H1 (cell line): Measurements from ENCODE around the gene CFAP54. TPM values are rescaled to one million over a fixed set of nuclear protein-coding genes. Genes with fewer than 3 reads are reported as not detected.

Experiments used
- CTCF ChIA-PET: fragments of 300-600 bp; sonication (Branson Sonifier 250); formaldehyde crosslinking; loops from one replicate; lab custom pipeline; 2021; ENCODE audit not compliant: partially characterized antibody; lab: Charles Lee
- POLR2A ChIA-PET: fragments of 300-600 bp; sonication (Branson Sonifier 250); formaldehyde crosslinking; loops from one replicate; lab custom pipeline; 2021; ENCODE audit warnings: inconsistent platforms; ENCODE audit not compliant: partially characterized antibody; lab: Charles Lee
- DNase-seq, 2 experiments: peaks; one replicate each; pipeline versions ENCODE4 v3.0.0 to v3.0.0-alpha.2; 2010 to 2022; ENCODE audit warnings: low spot score in 2 of 2, low read depth in 1 of 2, mixed read lengths in 1 of 2
- FAIRE-seq: peaks from 2 replicates; lab custom pipeline; 2011; peaks lifted over from hg19 to GRCh38; lab: Jason Lieb, UNC
- H2AFZ ChIP-seq: 2 replicates; pipeline ENCODE4 v1.8.1; 2012; ENCODE audit warnings: low read length, inconsistent platforms
- H2AK5ac ChIP-seq: 2 replicates; pipeline ENCODE4 v1.6.1; 2013; ENCODE audit warnings: low read depth, low read length
- H2BK120ac ChIP-seq: replicated peaks from 2 replicates; pipeline ENCODE3; 2013; ENCODE audit warnings: low read depth, low read length, inconsistent platforms
- H2BK12ac ChIP-seq: 2 replicates; pipeline ENCODE4 v1.6.1; 2013; ENCODE audit warnings: low read depth, low read length
- H2BK15ac ChIP-seq: 2 replicates; pipeline ENCODE4 v1.6.1; 2013; ENCODE audit warnings: low read length
- H2BK20ac ChIP-seq: 2 replicates; pipeline ENCODE4 v1.6.1; 2013; ENCODE audit warnings: low read length
- H2BK5ac ChIP-seq: 2 replicates; pipeline ENCODE4 v1.6.1; 2013; ENCODE audit warnings: low read depth, low read length
- H3K14ac ChIP-seq: 2 replicates; pipeline ENCODE4 v1.6.1; 2013; ENCODE audit warnings: inconsistent platforms; ENCODE audit not compliant: insufficient read length
- H3K18ac ChIP-seq: 2 replicates; pipeline ENCODE4 v1.6.1; 2013; ENCODE audit warnings: low read length; ENCODE audit errors: extremely low read depth
- H3K23ac ChIP-seq: 2 replicates; pipeline ENCODE4 v1.6.1; 2013; ENCODE audit warnings: inconsistent platforms; ENCODE audit not compliant: insufficient read length
- H3K23me2 ChIP-seq: 2 replicates; pipeline ENCODE4 v1.6.1; 2013; ENCODE audit warnings: low read depth, low read length
- H3K27ac ChIP-seq: 2 replicates; pipeline ENCODE4 v1.6.1; 2011; ENCODE audit warnings: low read depth, low read length, inconsistent platforms
- H3K27me3 ChIP-seq, 4 experiments: replicated peaks in 1 of 4; 1 replicate in 1 of 4; 2 replicates in 3 of 4; pipeline versions ENCODE4 v1.6.1 to v1.8.1; 2011 to 2013; ENCODE audit warnings: low read length in 3 of 4, mild to moderate bottlenecking in 3 of 4, inconsistent platforms in 2 of 4, mixed read lengths in 2 of 4, moderate library complexity in 1 of 4; ENCODE audit not compliant: control insufficient read depth in 3 of 4, insufficient read depth in 3 of 4; ENCODE audit errors: extremely low read depth in 1 of 4
- H3K36me3 ChIP-seq, 4 experiments: 2 replicates each; pipeline versions ENCODE4 v1.6.1 to v1.8.1; 2011 to 2013; ENCODE audit warnings: mild to moderate bottlenecking in 4 of 4, low read length in 3 of 4, moderate library complexity in 2 of 4, control low read depth in 1 of 4, inconsistent platforms in 1 of 4; ENCODE audit not compliant: insufficient read depth in 4 of 4, control insufficient read depth in 2 of 4
- H3K4ac ChIP-seq: replicated peaks from 2 replicates; pipeline ENCODE3; 2013; ENCODE audit warnings: low read length, low read depth, mixed read lengths, inconsistent platforms; ENCODE audit not compliant: insufficient read length
- H3K4me1 ChIP-seq, 4 experiments: replicated peaks in 1 of 4; 1 replicate in 1 of 4; 2 replicates in 3 of 4; pipeline versions ENCODE4 v1.6.1 to v1.8.1; 2011 to 2013; ENCODE audit warnings: low read length in 3 of 4, inconsistent platforms in 2 of 4, mixed read lengths in 1 of 4; ENCODE audit not compliant: insufficient read depth in 4 of 4, control insufficient read depth in 3 of 4
- H3K4me2 ChIP-seq, 2 experiments: 2 replicates each; pipeline versions ENCODE4 v1.6.1 to v1.8.1; 2011 to 2013; ENCODE audit warnings: low read depth in 2 of 2, low read length in 2 of 2, control low read depth in 1 of 2, inconsistent platforms in 1 of 2, mild to moderate bottlenecking in 1 of 2; ENCODE audit not compliant: insufficient read depth in 1 of 2
- H3K4me3 ChIP-seq, 4 experiments: fragments of 200-600, 300-600 bp in 1 of 4; sonication (generic), shearing (Covaris generic), sonication (Bioruptor Twin) in 1 of 4; 2 replicates each; pipeline versions ENCODE4 v1.5.1 to v1.8.1; 2011 to 2016; ENCODE audit warnings: low read length in 4 of 4, low read depth in 3 of 4, control low read depth in 2 of 4, inconsistent platforms in 2 of 4, mild to moderate bottlenecking in 2 of 4, mixed read lengths in 1 of 4, moderate library complexity in 1 of 4; ENCODE audit not compliant: insufficient read depth in 2 of 4; ENCODE audit errors: extremely low read depth in 1 of 4
- H3K56ac ChIP-seq: replicated peaks from 2 replicates; pipeline ENCODE3; 2013; ENCODE audit warnings: low read depth, mild to moderate bottlenecking, mixed read lengths, low read length, inconsistent platforms; ENCODE audit not compliant: insufficient read length
- H3K79me1 ChIP-seq: 2 replicates; pipeline ENCODE4 v1.6.1; 2013; ENCODE audit warnings: low read depth, low read length, control low read depth
- H3K79me2 ChIP-seq, 2 experiments: 2 replicates each; pipeline versions ENCODE4 v1.6.1 to v1.8.1; 2012 to 2013; ENCODE audit warnings: low read length in 2 of 2, mild to moderate bottlenecking in 2 of 2, inconsistent platforms in 1 of 2; ENCODE audit not compliant: insufficient read depth in 2 of 2, control insufficient read depth in 1 of 2
- H3K9ac ChIP-seq, 4 experiments: replicated peaks in 1 of 4; 1 replicate in 1 of 4; 2 replicates in 3 of 4; pipeline versions ENCODE4 v1.6.1 to v1.8.1; 2011 to 2013; ENCODE audit warnings: low read depth in 3 of 4, low read length in 3 of 4, control low read depth in 2 of 4, mild to moderate bottlenecking in 2 of 4, moderate library complexity in 2 of 4, inconsistent platforms in 1 of 4; ENCODE audit errors: extremely low read depth in 1 of 4
- H3K9me3 ChIP-seq, 2 experiments: 2 replicates each; pipeline versions ENCODE4 v1.6.1 to v1.8.1; 2012 to 2013; ENCODE audit warnings: mild to moderate bottlenecking in 2 of 2, moderate library complexity in 2 of 2, control low read depth in 1 of 2, inconsistent platforms in 1 of 2, low read depth in 1 of 2, low read length in 1 of 2, mixed read lengths in 1 of 2; ENCODE audit not compliant: insufficient read depth in 2 of 2
- H4K20me1 ChIP-seq, 2 experiments: replicated peaks in 1 of 2; 2 replicates each; pipeline versions ENCODE3 to v1.8.1; 2011 to 2013; ENCODE audit warnings: inconsistent platforms in 2 of 2, low read length in 2 of 2, mild to moderate bottlenecking in 1 of 2; ENCODE audit not compliant: insufficient read depth in 2 of 2, control insufficient read depth in 1 of 2
- H4K5ac ChIP-seq: 2 replicates; pipeline ENCODE4 v1.6.1; 2013; ENCODE audit warnings: low read length, low read depth, mixed read lengths, inconsistent platforms; ENCODE audit not compliant: insufficient read length
- H4K8ac ChIP-seq: 2 replicates; pipeline ENCODE4 v1.8.0; 2013; ENCODE audit warnings: mild to moderate bottlenecking, moderate library complexity, low read length, inconsistent platforms; ENCODE audit not compliant: insufficient read depth; ENCODE audit errors: extremely low read depth
- H4K91ac ChIP-seq: replicated peaks from 2 replicates; pipeline ENCODE3; 2013; ENCODE audit warnings: low read length, mixed read lengths, inconsistent platforms; ENCODE audit not compliant: insufficient read length
- MAFK ChIP-seq: IDR thresholded peaks from 2 replicates; pipeline ENCODE4 v1.6.1; 2012; ENCODE audit warnings: low read depth, mild to moderate bottlenecking, improper control_type of control experiment, low read length
- WGBS, 2 experiments: shearing (Covaris generic) in 1 of 2; methylation state at CpG; one replicate each; pipeline versions ENCODE4 v1.1.6 to v1.1.7; 2013 to 2015; ENCODE audit warnings: low lambda C conversion rate in 2 of 2, mixed read lengths in 2 of 2, inconsistent platforms in 1 of 2, low coverage in 1 of 2, missing lambda C conversion rate in 1 of 2; ENCODE audit not compliant: insufficient replicate concordance in 2 of 2, insufficient coverage in 1 of 2, insufficient read length in 1 of 2; ENCODE audit errors: extremely low coverage in 1 of 2, missing lambda C conversion rate in 1 of 2; 5-methylcytosine and 5-hydroxymethylcytosine counted together
- polyA plus RNA-seq, 7 experiments: library from polyadenylated mRNA; depleted of rRNA in 3 of 7; stranded (reverse) in 5 of 7; unstranded in 2 of 7; fragments of >200 nt in 5 of 7; fragments of 200-250 nt in 2 of 7; gene quantifications; 1 replicate in 5 of 7; 2 replicates in 1 of 7; 4 replicates in 1 of 7; pipeline versions ENCODE4 v1.2.1 to v1.2.3, GENCODE V29; 2011 to 2013; ENCODE audit warnings: missing spikeins in 2 of 7, mixed read lengths in 2 of 7
- total RNA-seq: library from RNA; stranded (reverse); fragmentation: NEBNext Ultra II Directional; extraction: Animal tissue kit (Norgen Biotek cat#: 25700); gene quantifications from 2 replicates; pipeline ENCODE4 v1.2.1, GENCODE V29; 2021

Gene CFAP54
- total and polyA plus RNA-seq, 2 of the 8 experiments (the other 6 are each of a cell fraction or from before 2014, with no cell fraction given) = 0.17 to 0.33 TPM

DNA sequence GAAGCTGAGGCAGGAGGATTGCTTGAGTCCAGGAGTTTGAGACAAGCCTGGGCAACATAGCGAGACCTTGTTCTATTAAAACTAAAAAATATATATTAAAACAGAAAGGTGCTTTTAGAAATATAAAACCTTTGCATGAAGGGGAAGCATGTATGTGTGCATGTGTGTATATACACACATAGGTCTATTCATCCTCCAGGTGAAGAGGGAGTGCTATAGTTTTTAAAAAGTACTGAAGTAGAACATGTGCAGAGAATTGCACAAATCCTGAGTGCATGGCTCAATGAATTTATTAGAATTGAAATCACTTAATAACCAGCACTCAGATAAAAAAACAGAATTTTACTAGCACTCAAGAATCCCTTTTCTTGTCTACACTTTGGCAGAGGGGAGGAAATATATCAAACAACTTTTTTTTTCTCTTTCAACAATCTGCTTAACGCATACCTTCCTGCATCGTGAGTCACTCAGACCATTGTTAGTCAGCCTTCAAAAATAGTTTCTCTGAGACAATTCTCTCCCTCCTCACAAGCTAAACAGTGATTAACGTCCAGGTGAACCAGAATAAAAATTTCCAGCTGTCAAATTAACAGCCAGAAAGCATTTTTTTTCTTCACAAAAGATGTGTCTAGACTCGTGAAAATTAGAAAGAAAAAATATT is 400.0 kb downstream of the CFAP54 start:
- no peak overlapping the region for H3K4me2 ChIP-seq
- CTCF ChIA-PET = no interaction called here
- no peak overlapping the region for H3K4me3 ChIP-seq
- no peaks in the 10 kb centered on the region; the same call in 1 of the 2 replicates for H3K23me2 ChIP-seq
- TF ChIP-seq MAFK = no peak
- DNase-seq (no peak), FAIRE-seq (no peak)
- H3K56ac ChIP-seq = no peak overlapping the region
- H3K36me3 ChIP-seq = no peaks in the 10 kb centered on the region
- POLR2A ChIA-PET = no interaction called here
- no peak overlapping the region for H2BK5ac ChIP-seq
- peaks cover 2 to 4% of the 10 kb centered on the region in 2 experiments; a peak in 1 of 4 replicates for H3K9me3 ChIP-seq
- no peaks in the 10 kb centered on the region for H3K79me2 ChIP-seq
- no peak overlapping the region for H2BK20ac ChIP-seq
- no peak overlapping the region for H2BK120ac ChIP-seq
- H3K23ac ChIP-seq = no peak overlapping the region
- no peak overlapping the region for H2AFZ ChIP-seq
- no peak overlapping the region for H3K18ac ChIP-seq
- no peak overlapping the region for H2BK12ac ChIP-seq
- H4K5ac ChIP-seq = no peak overlapping the region
- H4K20me1 ChIP-seq = no peaks in the 10 kb centered on the region
- H3K14ac ChIP-seq = no peak overlapping the region
- H4K91ac ChIP-seq = no peak overlapping the region
- no peak overlapping the region for H4K8ac ChIP-seq
- no peak overlapping the region for H3K9ac ChIP-seq
- H3K79me1 ChIP-seq = no peaks in the 10 kb centered on the region
- H2BK15ac ChIP-seq = no peak overlapping the region
- H2AK5ac ChIP-seq = no peak overlapping the region
- H3K4ac ChIP-seq = no peak overlapping the region
- no peak overlapping the region for H3K27ac ChIP-seq
- no peaks in the 10 kb centered on the region for H3K27me3 ChIP-seq
- H3K4me1 ChIP-seq = 0 out of 7 replicates have a peak, but pooled peaks cover 0 to 2% (median 0%) of the 10 kb centered on the region in 4 experiments
- WGBS, 2 experiments = 70% methylated on average over 5 of the region's 5 CpGs; no CpG with 5 or more reads in 1 of the 2 experiments
